Measurements from ENCODE around the gene PRRC2B.

PRRC2B gene

DNA sequence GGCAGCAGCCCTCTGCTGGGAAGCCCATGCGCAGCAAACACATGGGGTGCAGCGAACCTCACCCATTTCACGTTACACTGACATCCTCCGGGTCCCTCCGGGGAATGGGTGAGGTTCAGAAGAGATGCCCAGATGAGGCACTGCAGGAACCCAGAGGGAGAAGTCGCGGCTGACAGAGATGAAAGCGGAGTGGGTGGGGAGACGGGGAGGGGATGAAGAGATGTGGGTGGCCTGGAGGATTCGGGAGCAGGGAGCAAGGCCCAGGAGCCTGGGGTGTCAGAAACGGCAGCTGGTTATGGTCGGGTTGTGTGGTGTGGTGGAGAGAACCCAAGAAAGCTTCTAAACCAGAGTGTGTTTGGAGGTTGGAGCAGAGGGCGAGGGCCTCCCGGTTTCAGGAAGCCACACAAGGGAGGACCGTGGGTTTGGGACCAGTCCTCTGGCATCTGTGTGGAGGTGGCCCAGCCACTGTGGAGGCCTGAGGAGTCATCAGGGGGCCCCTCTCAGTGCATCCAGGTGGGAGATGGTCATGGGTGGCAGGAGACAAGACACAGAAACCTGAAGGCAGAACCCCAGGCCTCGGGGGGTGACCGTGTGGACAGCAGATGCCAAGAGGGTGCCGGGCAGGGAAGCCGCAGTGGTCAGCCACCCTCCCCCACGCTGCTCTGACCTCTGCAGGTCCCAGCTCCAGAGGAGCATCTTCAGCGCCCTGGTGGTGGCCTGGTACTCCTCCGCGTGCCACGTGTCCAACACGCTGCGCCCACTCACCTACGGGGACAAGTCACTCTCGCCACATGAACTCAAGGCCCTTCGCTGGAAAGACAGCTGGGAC lies 128.6 kb downstream of the PRRC2B start:
- DNase-seq = no peak

GRCh38 chr9:131523086-131523388 lies 129.2 kb downstream of the PRRC2B start:
- DNase-seq = no peak

GRCh38 chr9:131523451-131524435 lies 129.9 kb downstream of the PRRC2B start:
- no peak for DNase-seq

GRCh38 chr9:131524665-131525315 lies 130.9 kb downstream of the PRRC2B start:
- DNase-seq = no peak

DNA sequence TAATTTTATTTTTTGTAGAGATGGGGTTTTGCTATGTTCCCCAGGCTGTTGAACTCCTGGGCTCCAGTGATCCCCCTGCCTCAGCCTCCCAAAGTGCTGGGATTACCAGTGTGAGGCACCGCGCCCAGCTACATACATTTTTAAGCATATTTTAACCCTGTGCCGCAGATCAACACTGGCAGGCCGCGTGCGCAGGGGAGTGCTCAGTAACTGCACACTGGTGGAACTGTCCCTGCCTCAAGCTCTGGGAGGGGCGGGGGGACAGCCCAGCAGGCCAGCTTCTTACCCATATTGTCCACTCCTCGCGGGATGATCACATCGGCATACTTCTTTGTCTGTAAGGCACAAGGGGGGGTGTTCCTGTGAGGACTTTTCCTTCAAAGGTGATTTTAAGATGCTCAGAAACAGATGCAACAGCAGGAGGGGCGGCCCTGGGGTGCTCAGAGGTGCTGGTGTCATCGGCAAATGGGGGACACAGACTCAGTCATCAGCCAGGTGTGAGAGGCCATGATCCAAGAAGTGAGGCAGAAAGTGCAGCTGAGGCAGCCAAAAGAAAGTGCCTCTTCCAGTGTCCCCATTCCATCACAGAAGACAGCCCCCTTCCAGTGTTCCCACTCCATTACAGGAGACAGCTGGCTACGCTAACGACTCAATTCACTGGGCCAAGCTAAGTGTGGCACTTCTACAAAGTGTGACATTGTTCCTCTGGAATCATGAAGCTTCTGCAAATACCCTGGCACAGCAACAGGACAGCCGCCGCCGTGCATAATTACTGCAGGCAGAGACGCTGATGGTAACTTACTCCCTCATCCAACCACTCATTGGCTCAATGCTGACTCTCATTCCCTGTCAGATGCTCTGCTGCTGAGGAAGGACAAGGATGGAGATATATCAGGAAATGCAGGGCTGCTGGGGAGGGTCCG lies 132.0 kb downstream of the PRRC2B start:
- no peak for DNase-seq

DNA sequence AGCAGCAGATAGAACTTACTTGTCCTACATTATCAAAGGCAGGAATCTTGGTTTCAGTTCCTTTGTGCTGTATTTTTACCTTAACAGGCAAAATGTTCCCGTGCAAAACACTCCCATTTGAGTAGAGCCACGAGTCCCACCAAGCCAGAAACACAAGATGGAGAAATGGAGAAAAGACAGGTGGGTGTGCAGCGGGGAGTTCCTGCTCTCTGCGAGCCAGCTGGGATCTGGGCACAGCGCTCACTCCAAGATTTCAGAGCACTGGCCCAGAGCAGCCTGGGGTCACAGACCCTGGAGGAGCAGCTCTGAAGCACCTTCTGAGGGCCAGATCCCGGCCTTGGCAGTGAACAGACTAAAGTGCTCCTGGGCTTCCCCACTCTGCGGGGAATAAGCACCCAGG lies 134.3 kb downstream of the PRRC2B start:
- no peak for DNase-seq

DNA sequence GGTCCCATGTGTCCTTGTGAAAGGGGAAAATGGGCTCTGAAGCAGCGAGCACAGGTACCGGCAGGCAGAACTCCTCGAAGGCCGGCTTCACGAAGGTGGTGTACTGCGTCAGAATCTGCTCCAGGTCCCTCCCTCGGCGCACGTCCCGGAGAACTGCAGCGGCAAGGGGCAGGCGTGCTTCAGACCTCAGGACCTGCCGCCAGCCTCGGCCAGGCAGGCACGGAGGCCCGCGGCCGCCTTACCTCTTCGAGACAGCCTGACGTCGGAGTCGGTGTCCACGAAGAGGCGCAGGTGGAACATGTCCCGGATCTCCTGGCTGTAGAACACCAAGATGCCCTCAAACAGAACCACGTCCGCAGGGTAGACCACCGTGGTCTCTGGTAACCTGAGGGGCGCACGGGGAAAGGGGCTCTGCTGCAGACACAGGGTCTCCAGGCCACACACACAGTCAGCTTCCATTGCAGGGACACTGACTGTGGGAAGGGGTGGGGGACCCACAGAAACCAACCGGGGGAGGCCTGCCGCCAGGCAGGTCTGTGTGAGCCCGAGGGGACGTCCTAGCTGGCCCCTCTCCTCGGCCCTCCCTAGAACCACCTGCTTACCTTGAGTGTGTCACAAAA lies 135.1 kb downstream of the PRRC2B start:
- no peak for DNase-seq

DNA sequence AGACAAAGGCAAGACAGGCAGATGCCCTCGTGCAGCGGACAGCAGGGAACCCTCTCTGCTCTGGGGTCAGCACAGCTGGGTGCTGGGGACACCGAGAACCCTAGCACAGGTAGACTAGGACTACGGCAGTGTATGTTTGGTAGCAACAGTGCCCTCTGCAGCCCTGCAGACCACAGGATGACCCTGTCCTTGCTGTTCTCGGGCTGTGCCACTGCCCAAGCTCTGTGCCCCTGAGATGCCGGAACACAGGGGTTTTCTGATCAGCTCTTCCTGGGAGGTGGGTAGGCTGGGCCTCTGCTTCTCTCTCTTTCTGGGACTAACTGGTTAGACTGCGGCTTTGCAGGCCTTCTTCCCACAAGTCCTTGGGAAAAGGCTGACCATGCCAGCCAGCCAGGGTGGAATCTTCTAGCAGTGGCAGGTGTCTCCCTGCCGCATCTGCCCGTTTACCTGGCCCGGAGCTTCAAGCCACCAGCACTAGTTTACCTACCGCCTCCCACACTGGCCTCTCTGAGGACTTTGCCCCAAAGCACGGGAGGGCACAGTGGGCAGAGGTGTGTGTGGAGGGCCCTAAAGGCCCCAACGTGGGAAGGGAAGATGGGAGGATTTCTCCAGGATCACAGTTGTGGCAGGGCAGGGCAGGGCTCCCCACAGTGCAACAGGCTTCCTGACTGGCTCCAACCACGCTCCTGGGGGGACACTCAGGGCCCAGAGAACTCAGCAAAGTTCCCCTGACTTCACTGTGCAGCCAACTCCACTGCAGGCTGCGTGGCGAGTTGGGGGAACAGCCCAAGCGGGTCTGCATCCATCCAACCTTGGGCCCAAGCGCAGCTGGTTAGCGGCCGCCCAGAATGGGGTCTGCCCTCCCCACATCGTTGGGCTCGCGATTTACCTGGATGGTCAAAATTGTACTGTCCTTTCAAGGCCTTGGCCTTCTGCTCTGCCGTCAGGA lies 136.0 kb downstream of the PRRC2B start:
- DNase-seq = no peak

DNA sequence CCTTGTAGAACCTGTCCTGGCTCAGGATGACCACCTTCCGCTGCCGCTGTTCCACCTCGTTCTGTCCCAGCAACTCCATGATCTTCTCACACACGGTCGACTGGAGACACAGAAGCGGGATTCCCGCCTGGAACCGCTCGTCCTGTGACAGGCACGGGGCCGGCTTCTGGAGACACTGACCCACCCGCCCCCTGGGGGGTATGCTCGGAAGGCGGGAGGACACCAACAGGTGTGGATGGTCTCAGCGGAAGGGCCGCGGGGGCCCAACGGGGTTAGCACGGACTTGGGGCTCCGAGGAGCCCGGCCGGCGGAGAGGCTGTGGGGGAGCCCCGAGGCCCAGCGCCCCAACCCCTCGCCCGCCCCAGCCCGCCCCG lies 136.6 kb downstream of the PRRC2B start:
- peak; percentile 18 for DNase-seq

- DNase-seq = peak; percentile 94
Measured at GRCh38 chr9:131530920-131531832, 137.3 kb downstream of the PRRC2B start, which contains the start of gene UCK1. UCK1 (minus strand) TSS chr9:131531263; CDS start chr9:131531174, 89 bp downstream.

GRCh38 chr9:131534721-131535237 lies 140.9 kb downstream of the PRRC2B start:
- no peak for DNase-seq

GRCh38 chr9:131537946-131538345 lies 144.1 kb downstream of the PRRC2B start:
- DNase-seq = no peak

- DNase-seq = no peak
Measured at GRCh38 chr9:131539223-131539923, 145.5 kb downstream of the PRRC2B start.

- DNase-seq = no peak
Measured at GRCh38 chr9:131543141-131543540, 149.3 kb downstream of the PRRC2B start.

GRCh38 chr9:131545003-131545785 lies 151.3 kb downstream of the PRRC2B start, which contains the start of gene PRRT1B:
PRRT1B (plus strand) TSS chr9:131545523; CDS start chr9:131545616, 93 bp downstream.
- no peak for DNase-seq

- no peak for DNase-seq
Measured at GRCh38 chr9:131545786-131546335, 152.0 kb downstream of the PRRC2B start.

Data from NCI-H2171 (cell line).